Testis (tissue), 2 donors: ENCODE measurements around the gene SAMM50.

Experiments used
- POLR2A ChIP-seq: fragments of 450-650 bp; IDR thresholded peaks from one replicate; pipeline ENCODE4 v1.6.1; 2017; ENCODE audit warnings: antibody characterized with exemption, mild to moderate bottlenecking, moderate library complexity
- TF ChIP-seq, protein P1 (sequence below), 3 experiments: fragments of 450-650 bp in 2 of 3; fragments of 200-600 bp in 1 of 3; sonication (generic) in 1 of 3; IDR thresholded peaks; one replicate each; pipeline ENCODE4 v1.5.1; 2016 to 2019; ENCODE audit warnings: antibody characterized with exemption in 3 of 3, mild to moderate bottlenecking in 2 of 3, moderate library complexity in 1 of 3

DNA sequence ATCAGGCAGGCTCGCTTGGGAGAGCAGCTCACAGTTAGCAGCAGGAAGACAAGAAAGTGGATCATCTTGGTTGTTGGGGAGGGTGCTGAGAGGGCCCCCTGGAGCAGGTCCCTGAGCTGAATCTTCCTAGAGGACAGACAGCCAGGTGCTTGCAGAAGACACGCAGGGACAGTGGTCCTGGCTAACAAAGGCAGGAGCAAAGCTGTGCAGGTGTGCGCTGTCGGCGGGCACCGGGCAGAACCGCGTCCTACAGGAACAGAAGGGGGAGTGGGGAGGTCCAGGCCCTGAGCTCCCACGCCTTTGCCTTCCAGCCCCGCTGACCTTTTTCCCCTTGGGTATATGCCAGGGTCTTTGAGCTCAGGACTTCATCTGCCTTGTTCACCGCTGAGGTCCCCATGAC lies 38.8 kb downstream of the SAMM50 start:
- TF ChIP-seq, protein P1, sequence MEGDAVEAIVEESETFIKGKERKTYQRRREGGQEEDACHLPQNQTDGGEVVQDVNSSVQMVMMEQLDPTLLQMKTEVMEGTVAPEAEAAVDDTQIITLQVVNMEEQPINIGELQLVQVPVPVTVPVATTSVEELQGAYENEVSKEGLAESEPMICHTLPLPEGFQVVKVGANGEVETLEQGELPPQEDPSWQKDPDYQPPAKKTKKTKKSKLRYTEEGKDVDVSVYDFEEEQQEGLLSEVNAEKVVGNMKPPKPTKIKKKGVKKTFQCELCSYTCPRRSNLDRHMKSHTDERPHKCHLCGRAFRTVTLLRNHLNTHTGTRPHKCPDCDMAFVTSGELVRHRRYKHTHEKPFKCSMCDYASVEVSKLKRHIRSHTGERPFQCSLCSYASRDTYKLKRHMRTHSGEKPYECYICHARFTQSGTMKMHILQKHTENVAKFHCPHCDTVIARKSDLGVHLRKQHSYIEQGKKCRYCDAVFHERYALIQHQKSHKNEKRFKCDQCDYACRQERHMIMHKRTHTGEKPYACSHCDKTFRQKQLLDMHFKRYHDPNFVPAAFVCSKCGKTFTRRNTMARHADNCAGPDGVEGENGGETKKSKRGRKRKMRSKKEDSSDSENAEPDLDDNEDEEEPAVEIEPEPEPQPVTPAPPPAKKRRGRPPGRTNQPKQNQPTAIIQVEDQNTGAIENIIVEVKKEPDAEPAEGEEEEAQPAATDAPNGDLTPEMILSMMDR (IDR thresholded peaks at IDR 0.05) = no peak
- TF ChIP-seq POLR2A = no peak
